CD14-positive monocyte (primary cell): Measurements from ENCODE around the gene ANKS6. TPM values are rescaled to one million over a fixed set of nuclear protein-coding genes. Genes with fewer than 3 reads are reported as not detected.

Experiments
- DNase-seq, 3 donors: peaks; one replicate each; pipeline ENCODE4 v3.0.0-alpha.2; 2011 to 2022
- H2AFZ ChIP-seq: 2 replicates; pipeline ENCODE4 v1.6.0; 2012; ENCODE audit warnings: mild to moderate bottlenecking, low read depth, low read length, inconsistent platforms; ENCODE audit not compliant: insufficient read depth, poor library complexity, severe bottlenecking
- H3K27ac ChIP-seq, 2 donors: 1 replicate in 1 of 2; 2 replicates in 1 of 2; pipeline ENCODE4 v1.5.1; 2012 to 2013; ENCODE audit warnings: low read length in 2 of 2, control low read depth in 1 of 2, inconsistent platforms in 1 of 2, low read depth in 1 of 2, mild to moderate bottlenecking in 1 of 2
- H3K27me3 ChIP-seq, 2 donors: one replicate each; pipeline versions ENCODE4 v1.6.0 to v1.6.1; 2011 to 2013; ENCODE audit warnings: low read length in 2 of 2; ENCODE audit not compliant: control insufficient read depth in 2 of 2, insufficient read depth in 2 of 2
- H3K36me3 ChIP-seq, 2 donors: replicated peaks in 1 of 2; 1 replicate in 1 of 2; 2 replicates in 1 of 2; pipeline versions ENCODE4 v1.5.1 to v1.6.1; 2012 to 2013; ENCODE audit warnings: low read length in 2 of 2, control low read depth in 1 of 2, inconsistent platforms in 1 of 2, mild to moderate bottlenecking in 1 of 2; ENCODE audit not compliant: insufficient read depth in 2 of 2, control insufficient read depth in 1 of 2
- H3K4me1 ChIP-seq, 2 donors: 1 replicate in 1 of 2; 2 replicates in 1 of 2; pipeline versions ENCODE4 v1.5.1 to v1.6.1; 2012 to 2013; ENCODE audit warnings: low read length in 2 of 2, control low read depth in 1 of 2, inconsistent platforms in 1 of 2, mild to moderate bottlenecking in 1 of 2, moderate library complexity in 1 of 2; ENCODE audit not compliant: insufficient read depth in 2 of 2, control insufficient read depth in 1 of 2
- H3K4me2 ChIP-seq: replicated peaks from 2 replicates; pipeline ENCODE3; 2012; ENCODE audit warnings: low read length, moderate library complexity, mild to moderate bottlenecking; ENCODE audit not compliant: poor library complexity, severe bottlenecking; ENCODE audit errors: extremely low read depth
- H3K4me3 ChIP-seq, 3 experiments: fragments of 200-600 bp in 1 of 3; sonication (generic) in 1 of 3; replicated peaks in 1 of 3; 1 replicate in 2 of 3; 2 replicates in 1 of 3; pipeline ENCODE4 v1.5.1; 2011 to 2013; ENCODE audit warnings: low read length in 3 of 3, mild to moderate bottlenecking in 3 of 3, control low read depth in 2 of 3, low read depth in 2 of 3, inconsistent platforms in 1 of 3, moderate library complexity in 1 of 3
- H3K79me2 ChIP-seq: 2 replicates; pipeline ENCODE4 v1.6.0; 2012; ENCODE audit warnings: mild to moderate bottlenecking, control low read depth, inconsistent platforms, low read length, moderate library complexity; ENCODE audit not compliant: insufficient read depth
- H3K9ac ChIP-seq: 2 replicates; pipeline ENCODE4 v1.6.0; 2017; ENCODE audit warnings: low read length, mild to moderate bottlenecking; ENCODE audit not compliant: insufficient read depth, poor library complexity, severe bottlenecking
- H3K9me3 ChIP-seq, 2 donors: replicated peaks in 1 of 2; 1 replicate in 1 of 2; 2 replicates in 1 of 2; pipeline versions ENCODE4 v1.5.1 to v1.6.1; 2012 to 2013; ENCODE audit warnings: low read length in 2 of 2, control low read depth in 1 of 2; ENCODE audit not compliant: control insufficient read depth in 1 of 2, insufficient read depth in 1 of 2
- H4K20me1 ChIP-seq: 2 replicates; pipeline ENCODE4 v1.6.0; 2012; ENCODE audit warnings: mild to moderate bottlenecking, low read length, control low read depth, moderate library complexity; ENCODE audit not compliant: insufficient read depth
- H3K27ac Mint-ChIP-seq, 7 donors: one replicate each; pipeline ENCODE4 v1.8.0; 2020; ENCODE audit warnings: mild to moderate bottlenecking in 7 of 7, mixed read lengths in 7 of 7, moderate library complexity in 6 of 7, inconsistent platforms in 2 of 7
- H3K27me3 Mint-ChIP-seq, 3 donors: one replicate each; pipeline ENCODE4 v1.8.0; 2021 to 2022; ENCODE audit warnings: low read depth in 3 of 3, mild to moderate bottlenecking in 3 of 3, mixed read lengths in 3 of 3, moderate library complexity in 3 of 3, inconsistent platforms in 1 of 3
- H3K36me3 Mint-ChIP-seq, 2 donors: one replicate each; pipeline ENCODE4 v1.8.0; 2020; ENCODE audit warnings: mixed read lengths in 2 of 2, inconsistent platforms in 1 of 2, mild to moderate bottlenecking in 1 of 2
- H3K4me1 Mint-ChIP-seq: one replicate; pipeline ENCODE4 v1.8.0; 2020; ENCODE audit warnings: mild to moderate bottlenecking, mixed read lengths
- H3K4me3 Mint-ChIP-seq, 2 donors: one replicate each; pipeline ENCODE4 v1.8.0; 2020; ENCODE audit warnings: mild to moderate bottlenecking in 2 of 2, mixed read lengths in 2 of 2, moderate library complexity in 1 of 2
- H3K9me3 Mint-ChIP-seq, 7 donors: one replicate each; pipeline ENCODE4 v1.8.0; 2020 to 2022; ENCODE audit warnings: mixed read lengths in 7 of 7, mild to moderate bottlenecking in 6 of 7, moderate library complexity in 6 of 7, inconsistent platforms in 2 of 7
- CTCF ChIP-seq: fragments of 200-600 bp; IDR thresholded peaks from one replicate; pipeline ENCODE4 v1.8.0; 2022; ENCODE audit warnings: antibody characterized with exemption, mild to moderate bottlenecking
- WGBS: methylation state at CpG from one replicate; pipeline ENCODE4 v1.1.5; 2013; ENCODE audit warnings: missing lambda C conversion rate; ENCODE audit not compliant: insufficient coverage; 5-methylcytosine and 5-hydroxymethylcytosine counted together
- intact Hi-C, 2 donors: fragments of 100-400 bp; cut with micrococcal nuclease; formaldehyde crosslinking; loops; one replicate each; pipeline versions ENCODE4 v1.15.0 to v1.15.1; 2023
- polyA plus RNA-seq, 3 donors: library from polyadenylated mRNA; depleted of rRNA in 1 of 3; unstranded in 2 of 3; stranded (reverse) in 1 of 3; fragments of 300-500 nt in 2 of 3; fragments of >200 nt in 1 of 3; fragmentation: Illumina TruSeq in 2 of 3; gene quantifications; 1 replicate in 2 of 3; 2 replicates in 1 of 3; pipeline ENCODE4 v1.2.3, GENCODE V29; 2012 to 2021

Gene ANKS6
- polyA plus RNA-seq, 3 donors, result 0.20 to 1.5 (median 0.56) TPM

- peaks cover 0 to 2% of the 10 kb centered on the region in 2 donors for H3K36me3 Mint-ChIP-seq
- TF ChIP-seq CTCF, result no peak
- Histone ChIP-seq H4K20me1 (no peaks in the 10 kb centered on the region), H3K36me3 (no peaks in the 10 kb centered on the region), H3K4me3 (peak overlapping the region in 1 of 3 experiments; percentile 23), H3K4me1 (peaks cover 27 to 32% of the 10 kb centered on the region in 2 donors), H2AFZ (peak overlapping the region; percentile 14), H3K9me3 (no peaks in the 10 kb centered on the region), H3K79me2 (no peaks in the 10 kb centered on the region), H3K9ac (no peak overlapping the region), H3K27me3 (no peaks in the 10 kb centered on the region), H3K4me2 (peak overlapping the region; percentile 40), H3K27ac (peak overlapping the region in 1 of 2 donors; percentile 74)
- peak; percentile 27 to 76 (median 68) for DNase-seq
- WGBS, result no CpG with 5 or more reads among the region's 5 CpGs
- H3K27me3 Mint-ChIP-seq, result peaks cover 0 to 3% (median 2%) of the 10 kb centered on the region in 3 donors
- peaks cover 33% of the 10 kb centered on the region for H3K4me1 Mint-ChIP-seq
- peak overlapping the region; percentile 65 to 90 (median 80) for H3K27ac Mint-ChIP-seq
- intact Hi-C loops, result no loop called here
- peak overlapping the region; percentile 9 to 72 for H3K4me3 Mint-ChIP-seq
- H3K9me3 Mint-ChIP-seq, result peaks cover 0 to 3% (median 0%) of the 10 kb centered on the region in 7 donors
These were observed 45.8 kb downstream of the ANKS6 start for GRCh38 chr9:98750364-98751060.

- H3K79me2 ChIP-seq, result no peaks in the 10 kb centered on the region
- H3K9me3 ChIP-seq, result no peaks in the 10 kb centered on the region
- no peak overlapping the region for H3K27ac ChIP-seq
- no peaks in the 10 kb centered on the region for H4K20me1 ChIP-seq
- no peaks in the 10 kb centered on the region for H3K36me3 ChIP-seq
- H3K9ac ChIP-seq, result no peak overlapping the region
- peaks cover 27 to 32% of the 10 kb centered on the region in 2 donors for H3K4me1 ChIP-seq
- H3K4me3 Mint-ChIP-seq, result no peak overlapping the region
- peak overlapping the region in 1 of 7 donors; percentile 60 for H3K27ac Mint-ChIP-seq
- no peak overlapping the region for H3K4me2 ChIP-seq
- peaks cover 0 to 3% (median 0%) of the 10 kb centered on the region in 7 donors for H3K9me3 Mint-ChIP-seq
- peaks cover 0 to 1% of the 10 kb centered on the region in 2 donors for H3K36me3 Mint-ChIP-seq
- 92% methylated on average over 2 of the region's 5 CpGs for WGBS
- no peak for TF ChIP-seq CTCF
- no peaks in the 10 kb centered on the region for H3K27me3 ChIP-seq
- H2AFZ ChIP-seq, result no peak overlapping the region
- H3K4me3 ChIP-seq, result no peak overlapping the region
- DNase-seq, result no peak
- H3K4me1 Mint-ChIP-seq, result peaks cover 37% of the 10 kb centered on the region
- intact Hi-C loops, result no loop called here
- H3K27me3 Mint-ChIP-seq, result peaks cover 0 to 3% (median 2%) of the 10 kb centered on the region in 3 donors
These were observed 48.9 kb downstream of the ANKS6 start for GRCh38 chr9:98747476-98747875.
